ENCODE measurements around the gene NAT9.
A peak's percentile ranks its signal among the peaks of the same experiment; 100 is the strongest.

Gene NAT9

GRCh38 chr17:74769266-74769855 is 6.8 kb downstream of the NAT9 start:
- TF ChIP-seq POLR2A (IDR thresholded peaks at IDR 0.05; ENCODE audit: low read length) (no peak), GATA1 (IDR thresholded peaks at IDR 0.05; ENCODE audit: low read depth, low read length) (no peak)
- no peak for DNase-seq

GRCh38 chr17:74768763-74769114 is 7.4 kb downstream of the NAT9 start:
- DNase-seq: no peak
- no peak for TF ChIP-seq GATA1 (IDR thresholded peaks at IDR 0.05; ENCODE audit: low read depth, low read length)
- TF ChIP-seq POLR2A (IDR thresholded peaks at IDR 0.05; ENCODE audit: low read length): no peak

- TF ChIP-seq GATA1 (IDR thresholded peaks at IDR 0.05; ENCODE audit: low read depth, low read length): no peak
- no peak for TF ChIP-seq POLR2A (IDR thresholded peaks at IDR 0.05; ENCODE audit: low read length)
- no peak for DNase-seq
These were observed 7.9 kb downstream of the NAT9 start for GRCh38 chr17:74768069-74768762.

GRCh38 chr17:74767111-74767516 is 9.0 kb downstream of the NAT9 start:
- TF ChIP-seq GATA1 (IDR thresholded peaks at IDR 0.05; ENCODE audit: low read depth, low read length): no peak
- no peak for TF ChIP-seq POLR2A (IDR thresholded peaks at IDR 0.05; ENCODE audit: low read length)
- no peak for DNase-seq

- no peak for DNase-seq
- TF ChIP-seq POLR2A (IDR thresholded peaks at IDR 0.05; ENCODE audit: low read length) (no peak), GATA1 (IDR thresholded peaks at IDR 0.05; ENCODE audit: low read depth, low read length) (no peak)
These were observed 9.7 kb downstream of the NAT9 start for GRCh38 chr17:74766413-74766812.

GRCh38 chr17:74764751-74765286 is 11.3 kb downstream of the NAT9 start:
- no peak for TF ChIP-seq GATA1 (IDR thresholded peaks at IDR 0.05; ENCODE audit: low read depth, low read length)
- no peak for TF ChIP-seq POLR2A (IDR thresholded peaks at IDR 0.05; ENCODE audit: low read length)
- no peak for DNase-seq

- no peak for DNase-seq
- no peak for TF ChIP-seq GATA1 (IDR thresholded peaks at IDR 0.05; ENCODE audit: low read depth, low read length)
- no peak for TF ChIP-seq POLR2A (IDR thresholded peaks at IDR 0.05; ENCODE audit: low read length)
These were observed 12.4 kb downstream of the NAT9 start for GRCh38 chr17:74763565-74764387.

GRCh38 chr17:74761931-74762330 is 14.2 kb downstream of the NAT9 start:
- no peak for DNase-seq
- TF ChIP-seq POLR2A (IDR thresholded peaks at IDR 0.05; ENCODE audit: low read length) (no peak), GATA1 (IDR thresholded peaks at IDR 0.05; ENCODE audit: low read depth, low read length) (no peak)

- TF ChIP-seq GATA1 (IDR thresholded peaks at IDR 0.05; ENCODE audit: low read depth, low read length): no peak
- TF ChIP-seq POLR2A (IDR thresholded peaks at IDR 0.05; ENCODE audit: low read length): no peak
- no peak for DNase-seq
These were observed 14.7 kb downstream of the NAT9 start for GRCh38 chr17:74761419-74761818.

GRCh38 chr17:74760404-74761105 is 15.6 kb downstream of the NAT9 start:
- TF ChIP-seq POLR2A (IDR thresholded peaks at IDR 0.05; ENCODE audit: low read length) (no peak), GATA1 (IDR thresholded peaks at IDR 0.05; ENCODE audit: low read depth, low read length) (no peak)
- DNase-seq: peak in 1 of 2 experiments; percentile 33

GRCh38 chr17:74759941-74760340 is 16.2 kb downstream of the NAT9 start:
- TF ChIP-seq GATA1 (IDR thresholded peaks at IDR 0.05; ENCODE audit: low read depth, low read length): no peak
- no peak for TF ChIP-seq POLR2A (IDR thresholded peaks at IDR 0.05; ENCODE audit: low read length)
- no peak for DNase-seq

- no peak for DNase-seq
- TF ChIP-seq POLR2A (IDR thresholded peaks at IDR 0.05; ENCODE audit: low read length): no peak
- TF ChIP-seq GATA1 (IDR thresholded peaks at IDR 0.05; ENCODE audit: low read depth, low read length): no peak
These were observed 16.8 kb downstream of the NAT9 start for GRCh38 chr17:74759243-74759801.

- TF ChIP-seq GATA1 (IDR thresholded peaks at IDR 0.05; ENCODE audit: low read depth, low read length) (no peak), POLR2A (IDR thresholded peaks at IDR 0.05; ENCODE audit: low read length) (no peak)
- DNase-seq: peak; percentile 47 to 74
These were observed 17.3 kb downstream of the NAT9 start for GRCh38 chr17:74758848-74759168.
